ENCODE data around the gene MCC.
"Not testable (repeated sequence)": the region's sequence is repeated elsewhere in the genome, so short reads cannot be mapped to it uniquely, and the experiment has no call there.

The MCC gene

DNA sequence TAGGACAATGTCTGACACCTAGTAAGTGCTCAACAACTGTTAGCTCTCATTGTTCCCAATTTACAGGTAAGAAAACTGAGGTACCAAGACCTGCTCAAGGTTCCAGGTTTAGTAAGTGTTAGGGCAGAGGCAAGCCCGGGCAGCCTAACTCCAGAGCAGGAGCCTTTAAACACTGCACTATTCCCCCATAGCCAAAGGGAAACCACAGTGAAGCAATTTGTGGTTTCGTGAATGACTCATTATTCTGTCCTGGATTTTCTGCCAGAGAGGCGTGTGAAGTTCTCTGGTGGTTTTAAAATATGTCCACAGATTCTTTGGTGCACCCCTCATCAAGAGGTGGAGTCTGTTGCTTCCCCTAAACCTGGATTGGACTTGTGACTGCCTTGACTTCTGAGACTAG, 1.0 kb upstream of the MCC start:
- peak; percentile 93 to 97 for DNase-seq

DNA sequence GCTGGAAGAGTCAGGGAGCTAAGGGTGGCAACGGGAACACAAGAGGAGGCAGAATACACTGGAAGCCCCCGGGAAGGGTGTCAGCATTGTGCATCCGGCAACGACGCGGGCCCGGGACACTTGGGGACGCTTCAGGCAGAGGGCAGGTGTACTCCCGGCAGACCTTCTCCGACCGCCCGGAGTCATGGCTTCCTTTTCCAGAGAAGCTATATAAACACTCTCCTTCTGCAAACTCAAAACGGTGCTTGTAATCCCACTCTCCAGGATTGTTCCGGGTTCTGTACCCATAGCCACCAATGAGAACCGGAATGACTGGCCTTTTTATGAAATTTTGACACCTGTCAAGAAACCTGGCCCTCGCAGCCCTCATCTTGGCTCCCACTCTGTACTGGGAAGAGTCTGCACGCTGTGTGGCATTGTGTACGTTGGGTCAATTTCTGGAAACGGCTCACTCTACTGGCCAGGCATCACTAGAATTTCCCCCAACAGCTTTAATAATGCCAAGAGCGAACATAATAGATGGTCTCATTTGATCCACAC, 462 bp upstream of the MCC start:
- DNase-seq = no peak

DNA sequence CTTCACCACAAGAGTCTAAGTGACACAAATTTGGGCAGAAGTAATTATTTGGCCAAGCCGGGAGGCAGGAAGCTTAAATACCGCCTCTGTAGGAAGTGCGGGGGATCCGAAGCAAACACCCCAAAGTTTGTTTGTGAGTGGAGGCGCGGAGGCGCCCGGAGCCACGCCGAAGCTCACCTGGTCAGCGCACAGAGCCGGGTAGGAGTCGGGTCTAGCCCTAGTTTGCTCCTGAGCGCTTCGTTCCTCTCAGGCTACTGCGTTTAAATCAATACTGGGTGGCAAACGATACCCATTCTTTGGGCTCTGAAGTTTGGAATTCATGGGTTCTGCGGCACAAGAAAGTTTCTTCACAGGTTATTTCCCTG, 855 bp downstream of the MCC start:
- DNase-seq = peak in 1 of 2 experiments; percentile 35

DNA sequence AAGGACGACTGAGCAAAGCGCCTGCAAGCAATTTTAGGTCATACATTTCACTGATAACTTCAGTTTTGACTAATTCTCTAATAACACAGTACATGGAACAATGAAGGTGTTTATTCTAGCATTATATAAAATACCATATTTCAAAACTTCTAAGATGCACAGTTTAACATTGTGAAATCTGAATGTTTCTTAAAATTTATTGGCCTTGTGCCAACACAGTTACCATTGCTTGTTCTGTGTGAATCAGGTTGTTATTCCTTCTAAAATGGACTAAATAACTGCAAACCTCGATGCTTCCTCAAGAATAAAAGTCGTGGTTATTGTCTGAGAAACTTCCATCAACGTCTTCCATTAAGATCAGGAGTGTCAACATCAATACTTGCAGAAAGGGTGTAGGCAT, 8.0 kb downstream of the MCC start:
- DNase-seq = no peak

DNA sequence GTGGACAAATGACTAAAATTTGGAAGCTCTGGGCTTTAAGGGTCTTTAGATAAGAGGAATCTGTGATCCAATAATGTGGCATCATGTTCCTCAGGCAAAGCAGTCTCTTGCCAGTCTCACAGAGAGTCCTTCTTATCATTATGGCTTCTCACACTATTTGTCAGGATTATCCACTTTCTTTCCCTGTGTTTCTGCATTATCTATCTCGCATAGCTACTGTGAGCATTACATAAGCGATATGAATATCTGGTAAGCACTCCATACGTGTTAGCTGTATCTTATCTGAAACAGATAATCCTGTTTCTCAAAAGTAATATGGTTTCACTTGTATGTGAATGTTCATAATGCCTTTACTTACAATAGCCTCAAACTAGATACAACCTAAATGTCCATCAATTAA, 9.6 kb downstream of the MCC start:
- DNase-seq = no peak

DNA sequence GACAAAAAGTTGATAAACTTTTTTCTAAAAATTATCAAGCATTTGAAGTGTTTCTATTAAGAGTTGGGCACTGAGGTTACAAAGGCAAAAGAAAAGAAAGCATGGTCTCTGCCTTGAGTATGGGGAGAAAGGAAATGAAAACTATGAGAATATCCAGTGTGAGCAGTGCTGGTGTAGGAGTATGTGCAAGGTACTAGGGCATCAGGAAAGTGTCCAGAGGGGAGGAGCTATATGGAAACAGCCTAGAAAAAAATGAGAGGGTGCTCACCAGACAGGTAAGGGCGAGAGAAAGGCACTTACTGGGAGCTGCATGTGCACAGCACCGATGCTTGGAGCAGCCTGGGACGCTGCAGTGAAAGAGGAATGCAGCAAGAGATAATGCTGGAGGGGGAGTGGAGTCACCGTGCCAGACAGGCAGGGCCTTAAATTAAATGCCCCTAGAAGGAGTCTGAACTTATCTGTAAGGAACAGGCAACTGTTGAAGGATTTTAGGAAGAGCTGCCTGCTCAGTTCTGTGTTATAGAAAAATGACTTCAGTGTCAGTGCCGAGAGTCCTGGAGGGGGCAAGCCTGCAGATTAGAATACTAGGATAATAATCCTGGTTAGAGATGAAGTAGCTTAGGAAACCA, 14.0 kb downstream of the MCC start:
- DNase-seq = no peak

DNA sequence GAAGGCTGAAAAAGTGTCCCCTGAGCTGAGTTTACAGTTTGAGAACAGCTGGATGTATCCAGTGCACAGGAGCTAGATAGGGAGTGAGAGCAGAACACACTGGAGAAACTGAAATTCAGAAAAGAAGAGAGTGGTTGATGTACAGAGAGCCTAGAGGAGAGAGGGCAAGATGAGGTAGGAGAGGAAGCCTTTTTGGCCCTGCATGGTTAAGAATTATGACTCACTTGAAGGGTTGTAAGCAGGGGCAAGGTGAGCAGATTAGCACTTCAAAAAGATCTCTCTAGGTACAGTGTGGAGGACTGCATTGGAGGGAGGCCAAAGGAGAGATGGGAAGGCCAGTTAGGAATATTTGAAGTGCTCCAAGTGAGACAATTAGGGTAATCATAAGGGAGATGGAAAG, 25.2 kb downstream of the MCC start:
- DNase-seq = no peak

DNA sequence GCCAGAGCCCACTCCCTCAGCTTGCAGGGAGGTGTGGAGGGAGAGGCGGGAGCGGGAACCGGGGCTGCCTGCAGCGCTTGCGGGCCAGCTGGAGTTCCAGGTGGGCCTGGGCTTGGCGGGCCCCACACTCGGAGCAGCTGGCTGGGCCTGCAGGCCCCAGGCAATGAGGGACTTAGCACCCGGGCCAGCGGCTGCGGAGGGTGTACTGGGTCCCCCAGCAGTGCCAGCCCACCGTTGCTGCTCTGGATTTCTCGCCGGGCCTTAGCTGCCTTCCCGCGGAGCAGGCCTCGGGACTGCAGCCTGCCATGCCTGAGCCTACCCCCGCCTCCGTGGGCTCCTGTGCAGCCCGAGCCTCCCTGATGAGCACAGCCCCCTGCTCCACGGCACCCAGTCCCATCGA, 31.1 kb downstream of the MCC start:
- not testable (repeated sequence) for DNase-seq

DNA sequence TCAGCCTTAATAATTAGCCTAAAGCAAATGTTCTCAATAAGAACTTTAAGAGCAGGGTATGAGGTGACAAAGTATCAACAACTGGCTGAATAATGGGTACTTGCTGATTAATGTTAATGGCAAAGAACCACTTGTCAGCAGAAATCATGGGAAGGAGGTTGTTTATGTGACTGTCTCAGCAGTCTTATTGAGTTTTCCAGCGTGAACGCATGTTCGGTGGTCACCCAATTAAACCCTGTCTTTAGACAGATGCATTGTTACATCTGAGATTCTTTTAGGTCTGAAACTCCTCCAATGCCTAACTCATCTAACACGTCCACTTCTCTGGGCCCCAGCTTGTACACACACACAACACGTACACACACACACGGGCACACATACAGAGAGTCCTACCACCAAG, 35.3 kb downstream of the MCC start:
- no peak for DNase-seq

DNA sequence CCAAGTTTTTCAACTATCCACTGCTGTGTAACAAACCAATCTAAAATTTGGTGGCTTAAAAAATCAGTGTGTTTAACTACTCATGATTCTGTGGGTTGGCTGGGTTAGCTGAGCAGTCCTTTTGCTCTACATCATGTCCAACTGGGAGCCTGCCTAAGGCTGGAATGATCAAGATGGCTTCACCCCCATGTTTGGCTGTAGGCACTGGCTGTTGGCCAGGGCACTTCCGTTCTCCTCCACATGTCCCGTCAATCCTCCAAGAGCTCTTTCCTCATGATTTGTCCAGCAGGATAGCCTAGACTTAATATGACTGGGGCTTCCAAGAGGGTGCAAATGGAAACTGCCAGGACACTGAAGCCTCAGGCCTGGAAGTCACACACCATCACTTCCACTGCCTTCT, 36.5 kb downstream of the MCC start:
- DNase-seq = no peak

DNA sequence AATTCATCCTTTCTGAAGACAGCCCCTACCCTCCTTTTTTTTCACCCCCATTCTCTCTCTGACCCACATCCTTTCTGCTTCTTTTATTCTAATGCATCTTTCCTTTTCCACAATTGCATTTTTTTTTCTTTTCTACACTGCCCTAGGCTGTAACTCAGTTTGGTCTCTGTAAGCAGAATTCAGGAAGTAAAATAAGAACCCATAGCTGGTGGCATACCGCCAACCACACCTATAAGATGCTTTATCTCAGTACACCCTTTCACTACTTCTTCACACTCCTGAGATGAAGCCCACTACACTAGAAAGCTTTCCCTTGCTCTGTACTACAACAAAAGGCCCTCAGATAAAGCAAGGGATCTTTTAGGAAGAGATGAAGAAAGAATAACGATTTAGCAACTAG, 37.3 kb downstream of the MCC start:
- no peak for DNase-seq

DNA sequence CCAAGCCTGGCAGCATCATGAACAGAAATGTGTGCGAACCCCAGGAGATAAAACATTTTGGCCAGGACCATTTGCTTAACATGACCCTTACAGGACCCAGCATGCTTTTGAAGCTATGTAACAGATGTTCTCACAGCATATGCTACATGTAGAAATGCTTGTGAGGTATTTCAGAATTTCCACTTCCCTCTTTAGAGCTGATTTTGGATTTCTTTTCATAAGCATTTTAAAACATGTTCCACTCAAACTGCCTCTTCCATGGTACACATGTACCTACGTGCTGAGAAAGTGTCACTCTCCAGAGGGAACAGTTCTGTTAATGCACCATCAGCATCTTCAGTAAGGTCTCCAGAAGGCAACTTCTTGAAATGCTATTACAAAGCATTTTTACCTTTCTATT, 37.8 kb downstream of the MCC start:
- no peak for DNase-seq

DNA sequence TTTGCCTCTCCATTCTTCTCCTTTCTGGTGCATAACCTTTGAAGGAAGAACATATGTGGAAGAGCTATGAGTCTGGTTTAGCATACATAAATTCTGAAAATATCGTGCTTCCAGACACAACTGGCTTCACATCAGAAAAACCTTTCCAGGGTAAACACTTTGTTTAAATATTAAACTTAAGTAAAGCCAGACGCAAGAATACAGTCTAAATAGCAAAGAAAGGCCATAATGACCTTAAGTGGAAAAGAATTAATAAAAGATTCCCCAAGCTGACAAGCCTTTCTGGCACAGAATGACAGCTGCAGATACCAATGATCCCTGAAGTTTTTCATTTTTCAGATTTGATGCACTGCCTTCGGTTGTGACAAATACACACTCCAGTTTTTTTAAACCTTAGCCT, 40.0 kb downstream of the MCC start:
- DNase-seq = no peak

DNA sequence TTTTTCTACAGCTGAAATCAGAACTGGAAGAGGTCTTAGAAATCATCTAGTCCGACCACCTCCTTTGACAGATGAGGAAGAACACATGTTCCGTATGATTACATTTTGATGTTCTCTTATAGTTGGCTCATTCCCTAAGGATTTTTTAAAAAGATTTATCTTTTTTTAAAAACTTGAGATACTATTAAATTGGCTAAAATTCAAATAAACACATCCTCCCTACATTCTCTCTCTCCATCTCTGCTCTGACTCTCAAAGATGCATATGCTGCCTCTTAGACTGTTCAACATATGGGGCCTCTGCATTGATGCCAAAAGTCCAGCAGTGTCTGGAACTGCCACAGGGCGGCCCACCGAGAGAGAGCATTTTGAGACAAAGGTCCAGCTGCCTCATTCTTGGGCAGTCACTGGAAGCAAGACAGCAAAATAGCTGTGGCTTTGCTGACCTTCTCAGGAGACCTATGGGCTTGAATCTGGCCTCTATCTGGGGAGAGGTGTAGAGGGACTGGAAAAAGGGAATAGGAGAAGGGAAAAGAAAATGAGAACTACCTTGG, 40.7 kb downstream of the MCC start:
- peak in 1 of 2 experiments; percentile 12 for DNase-seq

DNA sequence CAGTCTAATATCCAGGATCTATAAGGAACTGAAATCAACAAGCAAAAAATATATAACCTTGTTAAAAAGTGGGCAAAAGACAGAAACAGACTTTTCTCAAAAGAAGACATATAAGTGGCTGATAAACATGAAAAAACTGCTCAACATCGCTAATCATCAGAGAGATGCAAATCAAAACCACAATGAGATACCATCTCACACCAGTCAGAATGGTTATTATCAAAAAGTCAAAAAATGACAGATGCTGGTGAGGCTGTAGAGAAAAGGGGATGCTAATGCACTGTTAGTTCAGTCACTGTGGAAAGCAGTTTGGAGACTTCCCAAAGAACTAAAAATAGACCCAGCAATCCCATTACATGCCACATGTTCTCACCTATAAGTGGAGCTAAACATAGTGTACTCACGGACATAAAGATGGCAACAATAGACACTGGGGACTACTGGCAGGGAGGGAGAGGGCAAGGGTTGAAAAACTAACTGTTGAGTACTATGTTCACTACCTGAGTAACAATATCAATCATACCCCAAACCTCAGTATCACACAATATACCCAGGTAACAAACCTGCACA, 41.8 kb downstream of the MCC start:
- no peak for DNase-seq

DNA sequence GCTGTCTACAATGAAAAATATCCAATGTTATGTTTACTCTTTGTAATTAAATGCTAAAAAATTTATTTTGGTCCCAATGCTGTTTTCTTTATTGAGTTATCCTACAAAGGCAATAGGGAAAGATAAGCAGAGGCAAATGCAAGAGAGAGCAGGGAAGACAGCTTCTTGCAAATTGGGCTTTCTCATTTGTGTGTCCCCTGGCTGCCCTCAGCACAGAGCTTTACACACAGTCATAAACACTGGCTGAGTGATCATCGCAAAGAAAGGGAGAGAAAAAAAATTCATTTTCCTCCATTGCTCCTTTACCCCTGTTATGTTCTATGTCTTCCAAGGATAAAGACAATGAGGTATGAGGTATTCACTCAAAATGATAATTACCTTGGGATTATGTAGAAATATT, 51.1 kb downstream of the MCC start:
- no peak for DNase-seq

DNA sequence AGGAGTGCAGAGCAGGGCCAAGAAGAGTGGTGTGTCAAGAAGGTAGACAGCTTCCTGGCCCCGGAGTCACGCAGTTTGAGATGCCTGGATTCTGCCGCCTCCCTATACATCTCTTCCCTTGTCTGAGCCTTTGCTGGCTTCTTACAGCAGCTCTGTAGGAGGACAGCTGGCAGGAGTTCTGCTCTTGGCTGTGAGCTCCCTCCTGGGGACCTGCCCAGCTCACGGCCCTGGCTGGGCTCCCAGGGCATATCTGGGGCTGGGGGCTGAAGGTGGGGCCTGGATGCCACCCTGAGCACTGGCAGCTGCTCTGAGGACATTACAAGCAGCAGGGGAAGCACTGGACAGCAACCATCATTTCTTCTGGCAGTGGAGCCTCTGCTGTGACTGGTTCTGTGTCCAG, 52.7 kb downstream of the MCC start:
- no peak for DNase-seq

DNA sequence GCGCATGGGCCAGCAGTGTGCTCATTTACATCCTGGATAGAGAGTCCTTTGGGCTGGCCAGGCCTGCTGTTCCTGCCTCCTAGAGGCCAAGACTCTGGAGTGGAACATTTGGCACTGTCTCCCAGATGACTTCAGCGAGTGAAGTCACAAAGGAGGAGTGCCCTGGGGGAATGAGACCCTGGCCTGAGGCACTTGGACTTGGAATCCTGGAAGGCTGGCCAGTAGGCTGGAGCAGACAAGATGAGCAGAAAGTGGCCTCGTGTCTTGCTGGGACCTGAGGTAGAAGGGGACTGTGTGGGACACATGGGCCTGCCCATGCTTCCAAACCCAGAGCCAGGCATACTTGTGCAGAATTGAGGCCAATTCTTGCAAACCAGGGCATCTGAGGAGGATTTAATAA, 53.4 kb downstream of the MCC start, which contains the start of gene TSSK1B:
Gene TSSK1B, minus strand, starts transcription at position 101 of the 400 bp plus-strand sequence. CDS start 150 bp downstream, outside the sequence.
- no peak for DNase-seq

DNA sequence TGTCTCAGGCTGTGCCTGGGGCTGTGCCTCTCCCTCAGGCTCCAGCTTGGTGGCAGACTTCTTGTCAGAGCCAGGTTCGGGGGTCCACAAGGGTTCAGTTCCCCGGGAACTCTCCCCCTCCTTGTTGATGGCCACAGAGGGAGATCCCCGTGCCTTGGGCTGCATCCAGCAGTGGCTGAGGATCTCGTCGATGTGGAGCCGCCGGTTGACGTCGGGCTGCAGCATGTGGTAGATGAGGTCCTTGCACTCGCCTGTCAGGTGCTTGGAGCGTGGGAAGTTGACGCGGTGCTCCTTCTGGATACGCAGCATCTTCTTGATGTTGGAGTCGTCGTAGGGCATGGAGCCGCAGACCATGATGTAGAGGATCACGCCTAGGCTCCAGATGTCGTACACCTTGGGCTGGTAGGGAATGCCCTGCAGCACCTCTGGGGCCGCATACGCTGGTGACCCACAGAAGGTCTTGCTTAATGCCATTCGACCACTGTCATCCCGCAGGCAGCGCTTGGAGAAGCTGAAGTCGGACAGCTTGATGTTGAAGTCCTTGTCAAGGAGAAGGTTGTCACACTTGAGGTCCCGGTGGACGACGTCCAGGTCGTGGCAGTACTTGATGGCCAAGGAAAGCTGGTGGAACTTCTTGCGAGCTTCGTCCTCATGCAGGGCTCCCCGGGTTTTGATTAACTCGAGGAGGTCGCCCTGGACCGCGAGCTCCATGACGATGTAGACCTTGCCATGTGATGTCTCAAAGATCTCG, 54.2 kb downstream of the MCC start:
- no peak for DNase-seq

DNA sequence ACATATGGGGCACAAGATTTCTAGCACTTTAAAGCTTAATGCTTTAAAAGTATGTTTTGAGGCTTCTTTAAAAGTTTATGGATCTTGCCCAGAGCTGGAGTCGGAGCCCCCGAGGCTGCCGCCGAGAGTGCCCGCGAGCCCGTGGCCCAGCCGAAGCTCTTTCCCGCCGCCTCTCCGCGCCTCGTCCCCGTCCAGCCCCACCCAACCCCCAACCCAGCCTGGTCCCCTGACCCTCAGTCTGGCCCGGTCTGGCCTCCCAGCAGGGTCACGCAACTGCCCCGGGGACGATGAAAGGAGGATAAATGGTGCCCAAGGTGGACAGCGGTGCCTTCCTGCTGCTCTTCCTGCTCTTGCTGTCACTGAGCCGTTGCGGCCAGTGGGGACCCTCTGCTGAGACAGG, 55.2 kb downstream of the MCC start:
- DNase-seq = no peak

DNA sequence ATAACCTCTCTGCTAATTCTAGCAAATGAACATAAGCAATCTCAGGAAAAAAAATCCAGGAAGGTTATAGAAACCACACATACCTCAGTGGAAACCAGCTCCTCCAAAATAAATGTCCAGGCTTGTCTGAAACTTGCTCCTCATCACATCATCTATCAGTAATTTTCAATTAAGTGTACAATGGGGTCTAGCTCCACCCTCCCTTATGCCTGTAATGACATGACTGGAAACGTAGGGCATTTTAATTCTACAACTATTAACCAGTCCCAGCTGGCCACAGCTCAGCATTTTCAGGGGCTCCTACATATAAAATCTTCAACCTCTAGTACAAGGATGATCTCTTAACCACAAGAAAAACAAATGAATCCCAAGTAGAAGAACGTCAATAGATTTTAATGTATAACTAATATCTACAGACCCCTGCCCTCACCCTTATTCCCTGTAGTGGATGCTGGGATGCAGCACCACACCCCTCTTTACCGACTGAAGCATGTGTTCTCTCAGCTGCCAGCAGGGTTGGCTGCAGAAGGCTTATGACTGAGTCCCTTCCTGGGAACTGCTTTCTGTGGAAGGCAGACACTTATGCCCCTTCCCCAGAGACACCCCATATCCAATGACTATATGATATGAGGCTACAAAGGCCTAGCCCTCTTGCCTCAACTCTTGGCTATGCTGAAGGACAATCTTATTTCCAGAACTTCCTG, 60.2 kb downstream of the MCC start:
- no peak for DNase-seq

DNA sequence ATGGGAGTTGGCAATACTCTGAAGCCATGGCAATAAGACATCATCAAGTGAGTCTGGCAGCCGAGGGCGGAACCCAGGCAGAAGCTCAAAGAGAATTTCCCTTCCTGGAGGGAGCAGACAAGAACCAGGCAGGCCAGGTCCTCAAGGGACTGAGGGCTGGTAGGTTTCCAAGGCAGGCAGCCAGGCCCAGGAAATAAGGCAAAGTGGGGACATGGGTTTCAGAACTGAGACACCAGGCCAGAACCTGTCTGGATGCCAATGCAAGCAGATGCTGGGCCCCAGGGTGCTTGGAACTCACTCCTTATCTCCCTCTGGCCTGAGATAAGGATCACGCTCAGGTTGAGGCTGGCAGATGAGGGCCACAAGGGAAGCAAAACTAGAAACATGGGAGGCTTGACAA, 62.3 kb downstream of the MCC start:
- no peak for DNase-seq

DNA sequence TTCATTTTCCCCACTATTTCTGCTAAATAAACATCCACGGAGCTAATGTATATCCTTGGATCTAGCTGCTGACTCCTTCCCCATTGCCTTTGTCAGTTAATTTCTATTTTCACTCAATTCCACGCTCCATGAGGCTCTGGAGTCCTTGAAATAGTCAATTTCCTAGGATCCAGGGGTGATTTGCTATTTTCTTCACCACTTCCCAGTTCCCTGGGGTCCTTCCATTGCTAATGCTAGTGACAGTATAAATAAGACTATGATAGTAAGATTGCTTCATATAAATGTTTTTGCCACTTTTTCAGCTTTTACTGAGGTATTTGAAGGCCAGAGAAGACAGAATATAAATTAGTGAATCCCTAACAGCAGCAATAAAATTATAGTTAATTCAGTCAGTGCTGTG, 66.6 kb downstream of the MCC start:
- DNase-seq = no peak
